ENCODE results near the gene EIF2D.

The EIF2D gene

DNA sequence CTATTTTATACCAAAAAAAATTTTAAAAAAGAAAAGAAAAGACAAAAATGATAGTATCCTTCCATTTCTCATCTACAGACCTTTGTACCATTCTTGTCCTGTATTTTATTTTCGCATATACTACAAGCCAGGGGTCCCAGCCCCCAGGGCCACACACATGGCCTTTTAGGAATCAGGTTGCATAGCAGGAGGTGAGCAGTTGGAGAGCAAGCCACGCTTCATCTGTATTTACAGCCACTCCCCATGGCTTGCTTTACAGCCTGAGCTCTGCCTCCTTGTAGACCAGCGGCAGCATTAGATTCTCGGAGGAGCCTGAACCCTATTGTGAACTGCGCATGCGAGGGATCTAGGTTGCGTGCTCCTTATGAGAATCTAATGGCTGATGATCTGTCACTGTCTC lies 65.2 kb downstream of the EIF2D start:
- DNase-seq (ENCODE audit: low spot score) = no peak

DNA sequence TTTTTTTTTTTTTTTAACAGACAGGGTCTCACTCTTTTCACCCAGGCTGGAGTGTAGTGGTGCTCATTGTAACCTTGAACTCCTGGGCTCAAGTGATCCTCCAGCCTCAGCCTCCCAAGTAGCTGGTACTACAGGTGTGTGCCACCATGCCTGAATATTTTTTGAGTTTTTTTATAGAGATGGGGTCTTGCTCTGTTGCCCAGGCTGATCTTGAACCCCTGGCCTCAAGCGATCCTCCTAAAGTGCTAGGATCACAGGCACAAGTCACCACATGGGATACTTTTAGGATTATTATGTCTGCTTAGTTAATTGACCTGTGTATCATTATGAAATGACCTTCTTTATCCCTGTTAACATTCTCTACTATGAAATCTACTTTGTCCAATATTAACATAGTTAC lies 66.9 kb downstream of the EIF2D start:
- DNase-seq (ENCODE audit: low spot score) = no peak

DNA sequence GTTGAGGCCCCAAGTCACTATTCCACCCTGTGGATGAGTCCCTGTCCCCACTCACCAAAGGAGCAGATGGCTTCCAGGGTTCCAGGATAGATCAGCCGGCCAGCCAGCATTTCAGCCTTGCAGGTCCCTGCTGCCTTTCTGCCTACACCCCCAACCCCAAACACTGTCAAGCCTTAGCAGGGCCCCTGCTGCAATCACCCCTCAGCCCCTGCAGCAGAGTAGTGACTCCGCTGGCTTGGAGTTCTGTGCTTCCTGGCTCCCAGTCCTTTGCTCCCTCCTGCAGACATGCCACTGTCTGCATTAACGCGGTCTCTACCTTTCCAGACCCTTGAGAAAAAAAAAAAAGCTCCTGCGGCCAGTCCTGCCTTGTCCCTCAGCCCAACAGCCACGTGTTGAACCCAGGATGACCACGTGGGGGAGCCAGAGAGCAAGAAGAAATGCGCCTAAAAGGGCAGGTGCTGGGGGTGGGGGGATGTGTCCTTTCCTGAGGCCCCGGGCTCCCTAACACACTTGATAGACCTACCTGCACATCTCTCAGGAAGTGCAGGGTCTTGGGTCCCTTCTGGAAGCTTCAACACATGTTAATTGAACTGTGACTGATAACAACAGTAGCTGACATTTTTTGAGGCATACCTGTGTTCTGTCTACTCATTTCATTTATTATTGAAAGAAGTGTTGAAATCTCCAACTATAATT lies 67.6 kb downstream of the EIF2D start:
- peak; percentile 77 for DNase-seq (ENCODE audit: low spot score)
